HUES64 (cell line): Measurements from ENCODE around the gene MPI.

Source experiments
- H3K27ac ChIP-seq: 2 replicates; pipeline ENCODE4 v1.7.0; 2013; ENCODE audit warnings: low read depth, low read length, inconsistent platforms
- H3K27me3 ChIP-seq: 2 replicates; pipeline ENCODE4 v1.6.1; 2013; ENCODE audit warnings: mild to moderate bottlenecking, low read length; ENCODE audit not compliant: insufficient read depth
- H3K36me3 ChIP-seq: 2 replicates; pipeline ENCODE4 v1.6.1; 2013; ENCODE audit warnings: mild to moderate bottlenecking, low read length; ENCODE audit not compliant: insufficient read depth
- H3K4me1 ChIP-seq: 2 replicates; pipeline ENCODE4 v1.6.1; 2013; ENCODE audit warnings: mild to moderate bottlenecking, low read length, moderate library complexity; ENCODE audit not compliant: insufficient read depth
- H3K4me3 ChIP-seq: 2 replicates; pipeline ENCODE4 v1.5.1; 2013; ENCODE audit warnings: mild to moderate bottlenecking, low read length, moderate library complexity
- H3K9ac ChIP-seq: 2 replicates; pipeline ENCODE4 v1.6.1; 2013; ENCODE audit warnings: mild to moderate bottlenecking, low read depth, low read length
- H3K9me3 ChIP-seq: 2 replicates; pipeline ENCODE4 v1.6.1; 2013; ENCODE audit warnings: low read depth, low read length; ENCODE audit not compliant: insufficient read depth
- WGBS: fragments of 150-250, 120-280 bp; methylation state at CpG from one replicate; pipeline ENCODE4 v1.1.7; 2013; ENCODE audit warnings: missing lambda C conversion rate; 5-methylcytosine and 5-hydroxymethylcytosine counted together

MPI gene

GRCh38 chr15:74865316-74865715 lies 24.5 kb upstream of the MPI start:
- Histone ChIP-seq H3K36me3 (peaks cover 10% of the 10 kb centered on the region), H3K9me3 (0 out of 2 replicates have a peak, but pooled peaks cover 3% of the 10 kb centered on the region), H3K27ac (no peak overlapping the region), H3K27me3 (no peaks in the 10 kb centered on the region), H3K9ac (no peak overlapping the region), H3K4me3 (no peak overlapping the region), H3K4me1 (peaks cover 6% of the 10 kb centered on the region; the same call in 1 of the 2 replicates)
- 93% methylated on average over 2 of the region's 2 CpGs for WGBS

GRCh38 chr15:74866090-74866489 lies 23.8 kb upstream of the MPI start:
- Histone ChIP-seq H3K4me3 (no peak overlapping the region), H3K9me3 (0 out of 2 replicates have a peak, but pooled peaks cover 3% of the 10 kb centered on the region), H3K36me3 (peaks cover 10% of the 10 kb centered on the region), H3K27ac (no peak overlapping the region), H3K27me3 (no peaks in the 10 kb centered on the region), H3K4me1 (peaks cover 13% of the 10 kb centered on the region; the same call in 1 of the 2 replicates), H3K9ac (peak overlapping the region; percentile 17; the same call in 1 of the 2 replicates)
- 89% methylated on average over 6 of the region's 6 CpGs for WGBS

GRCh38 chr15:74867466-74868038 lies 22.3 kb upstream of the MPI start:
- H3K36me3 ChIP-seq: peaks cover 10% of the 10 kb centered on the region
- H3K9me3 ChIP-seq: 0 out of 2 replicates have a peak, but pooled peaks cover 3% of the 10 kb centered on the region
- 82% methylated on average over 1 of the region's 1 CpG for WGBS
- peaks cover 14% of the 10 kb centered on the region; the same call in 1 of the 2 replicates for H3K4me1 ChIP-seq
- H3K27me3 ChIP-seq: no peaks in the 10 kb centered on the region
- no peak overlapping the region for H3K4me3 ChIP-seq
- no peak overlapping the region for H3K9ac ChIP-seq
- no peak overlapping the region for H3K27ac ChIP-seq

GRCh38 chr15:74868059-74868458 lies 21.8 kb upstream of the MPI start:
- Histone ChIP-seq H3K9me3 (0 out of 2 replicates have a peak, but pooled peaks cover 3% of the 10 kb centered on the region), H3K36me3 (peaks cover 10% of the 10 kb centered on the region), H3K27me3 (no peaks in the 10 kb centered on the region), H3K4me1 (peaks cover 14% of the 10 kb centered on the region; the same call in 1 of the 2 replicates), H3K4me3 (no peak overlapping the region), H3K27ac (no peak overlapping the region), H3K9ac (no peak overlapping the region)
- 97% methylated on average over 6 of the region's 6 CpGs for WGBS

GRCh38 chr15:74869372-74869725 lies 20.5 kb upstream of the MPI start:
- H3K9ac ChIP-seq: no peak overlapping the region

GRCh38 chr15:74869726-74870407 lies 20.0 kb upstream of the MPI start:
- Histone ChIP-seq H3K9me3 (0 out of 2 replicates have a peak, but pooled peaks cover 3% of the 10 kb centered on the region), H3K4me3 (no peak overlapping the region), H3K36me3 (peaks cover 10% of the 10 kb centered on the region), H3K27me3 (no peaks in the 10 kb centered on the region), H3K27ac (no peak overlapping the region), H3K4me1 (peaks cover 14% of the 10 kb centered on the region; the same call in 1 of the 2 replicates), H3K9ac (no peak overlapping the region)
- WGBS: 86% methylated on average over 6 of the region's 6 CpGs

More at GRCh38 chr15:74869372-74869725, 20.5 kb upstream of the MPI start:
- H3K27me3 ChIP-seq: no peaks in the 10 kb centered on the region
- H3K9me3 ChIP-seq: 0 out of 2 replicates have a peak, but pooled peaks cover 3% of the 10 kb centered on the region
- peaks cover 10% of the 10 kb centered on the region for H3K36me3 ChIP-seq
- no peak overlapping the region for H3K4me3 ChIP-seq
- H3K27ac ChIP-seq: no peak overlapping the region
- H3K4me1 ChIP-seq: peaks cover 14% of the 10 kb centered on the region; the same call in 1 of the 2 replicates

- 35% methylated on average over 6 of the region's 6 CpGs for WGBS
These were observed 19.2 kb upstream of the MPI start for GRCh38 chr15:74870436-74871215.

GRCh38 chr15:74872702-74873035 lies 17.2 kb upstream of the MPI start:
- under 1% methylated on average over 11 of the region's 11 CpGs for WGBS
- no peaks in the 10 kb centered on the region for H3K27me3 ChIP-seq
- H3K4me1 ChIP-seq: peaks cover 9% of the 10 kb centered on the region; the same call in 1 of the 2 replicates
- peak overlapping the region; percentile 93 for H3K4me3 ChIP-seq
- H3K36me3 ChIP-seq: peaks cover 7% of the 10 kb centered on the region
- H3K9ac ChIP-seq: peak overlapping the region; percentile 92; the same call in 1 of the 2 replicates
- peak overlapping the region; percentile 88; the same call in 1 of the 2 replicates for H3K27ac ChIP-seq
- 0 out of 2 replicates have a peak, but pooled peaks cover 3% of the 10 kb centered on the region for H3K9me3 ChIP-seq

More at GRCh38 chr15:74870436-74871215, 19.2 kb upstream of the MPI start:
- Histone ChIP-seq H3K9me3 (0 out of 2 replicates have a peak, but pooled peaks cover 3% of the 10 kb centered on the region), H3K36me3 (peaks cover 10% of the 10 kb centered on the region), H3K4me1 (peaks cover 14% of the 10 kb centered on the region; the same call in 1 of the 2 replicates), H3K27me3 (no peaks in the 10 kb centered on the region), H3K9ac (no peak overlapping the region), H3K4me3 (no peak overlapping the region), H3K27ac (peak overlapping the region; percentile 2; the same call in 1 of the 2 replicates)

GRCh38 chr15:74873036-74873755 lies 16.6 kb upstream of the MPI start, which contains the start of gene SCAMP2:
TSS of gene SCAMP2 (minus strand) at chr15:74873365. CDS start at chr15:74873255, 110 bp downstream.
- H3K36me3 ChIP-seq: peaks cover 2% of the 10 kb centered on the region
- 1% methylated on average over 42 of the region's 52 CpGs for WGBS
- peak within 1 kb of the TSS; percentile 92 for H3K9ac ChIP-seq
- peaks cover 9% of the 10 kb centered on the region; the same call in 1 of the 2 replicates for H3K4me1 ChIP-seq
- H3K9me3 ChIP-seq: 0 out of 2 replicates have a peak, but pooled peaks cover under 1% of the 10 kb centered on the region
- peak within 1 kb of the TSS; percentile 88 for H3K27ac ChIP-seq
- peak within 1 kb of the TSS; percentile 93 for H3K4me3 ChIP-seq
- no peaks in the 10 kb centered on the region for H3K27me3 ChIP-seq

GRCh38 chr15:74873756-74874424 lies 16.0 kb upstream of the MPI start:
- H3K27me3 ChIP-seq: no peaks in the 10 kb centered on the region
- H3K36me3 ChIP-seq: no peaks in the 10 kb centered on the region; the same call in 1 of the 2 replicates
- H3K4me1 ChIP-seq: peaks cover 9% of the 10 kb centered on the region; the same call in 1 of the 2 replicates
- WGBS: 29% methylated on average over 15 of the region's 16 CpGs
- H3K27ac ChIP-seq: peak overlapping the region; percentile 38; the same call in 1 of the 2 replicates
- H3K9ac ChIP-seq: 0 out of 2 replicates have a peak overlapping the region, but pooled peaks have one; percentile 8
- no peaks in the 10 kb centered on the region for H3K9me3 ChIP-seq
- H3K4me3 ChIP-seq: peak overlapping the region; percentile 93
